ACC112 (cell line): ENCODE data around the gene LOC101059915.

Experiments used
- H2AFZ ChIP-seq: fragments of 200-600 bp; sonication (generic); one replicate; pipeline ENCODE4 v1.6.0; 2017; ENCODE audit warnings: antibody characterized with exemption, low read length; ENCODE audit not compliant: unreplicated experiment
- H3K27ac ChIP-seq: fragments of 200-600 bp; sonication (generic); 2 replicates; pipeline ENCODE4 v1.5.1; 2014; ENCODE audit warnings: low read depth, mild to moderate bottlenecking, antibody characterized with exemption, low read length, moderate library complexity
- H3K27me3 ChIP-seq: fragments of 200-600 bp; sonication (generic); 2 replicates; pipeline ENCODE4 v1.6.1; 2014; ENCODE audit warnings: mild to moderate bottlenecking, antibody characterized with exemption, low read length, moderate library complexity, mixed read lengths; ENCODE audit not compliant: insufficient read depth
- H3K36me3 ChIP-seq: fragments of 200-600 bp; sonication (generic); 2 replicates; pipeline ENCODE4 v1.6.1; 2016; ENCODE audit warnings: mild to moderate bottlenecking, antibody characterized with exemption, low read length, moderate library complexity, mixed read lengths; ENCODE audit not compliant: insufficient read depth
- H3K4me1 ChIP-seq: fragments of 200-600 bp; sonication (generic); one replicate; pipeline ENCODE4 v1.6.1; 2016; ENCODE audit warnings: low read length, mixed read lengths; ENCODE audit not compliant: insufficient read depth, unreplicated experiment, control insufficient read depth
- H3K4me3 ChIP-seq: fragments of 200-600 bp; sonication (generic); 2 replicates; pipeline ENCODE4 v1.5.1; 2014; ENCODE audit warnings: mild to moderate bottlenecking, low read depth, low read length
- H3K79me2 ChIP-seq: fragments of 200-600 bp; sonication (generic); one replicate; pipeline ENCODE4 v1.6.0; 2016; ENCODE audit warnings: low read length; ENCODE audit not compliant: control insufficient read depth, unreplicated experiment, insufficient read depth

Gene LOC101059915

DNA sequence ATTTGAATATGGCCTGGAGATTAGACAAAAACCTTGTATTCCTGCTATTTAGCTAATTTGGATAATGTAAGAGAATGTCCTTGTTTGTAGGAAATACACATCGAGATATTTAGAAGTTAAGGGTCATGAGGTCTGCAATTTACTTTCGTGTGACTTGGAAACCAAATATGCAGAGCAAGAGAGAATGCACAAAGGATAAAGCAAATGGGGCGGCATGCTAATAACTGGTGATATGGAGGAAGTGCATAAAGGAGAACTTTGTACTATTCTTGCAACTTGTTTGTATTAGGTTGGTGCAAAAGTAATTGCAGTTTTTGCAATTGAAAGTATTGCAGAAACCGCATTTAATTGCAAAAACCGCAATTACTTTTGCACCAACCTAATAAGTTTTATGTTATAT lies 41.9 kb upstream of the LOC101059915 start:
- H3K27me3 ChIP-seq: no peaks in the 10 kb centered on the region
- H3K79me2 ChIP-seq: no peaks in the 10 kb centered on the region
- no peak overlapping the region for H2AFZ ChIP-seq
- no peak overlapping the region for H3K27ac ChIP-seq
- H3K4me3 ChIP-seq: no peak overlapping the region
- H3K36me3 ChIP-seq: no peaks in the 10 kb centered on the region
- no peaks in the 10 kb centered on the region for H3K4me1 ChIP-seq

DNA sequence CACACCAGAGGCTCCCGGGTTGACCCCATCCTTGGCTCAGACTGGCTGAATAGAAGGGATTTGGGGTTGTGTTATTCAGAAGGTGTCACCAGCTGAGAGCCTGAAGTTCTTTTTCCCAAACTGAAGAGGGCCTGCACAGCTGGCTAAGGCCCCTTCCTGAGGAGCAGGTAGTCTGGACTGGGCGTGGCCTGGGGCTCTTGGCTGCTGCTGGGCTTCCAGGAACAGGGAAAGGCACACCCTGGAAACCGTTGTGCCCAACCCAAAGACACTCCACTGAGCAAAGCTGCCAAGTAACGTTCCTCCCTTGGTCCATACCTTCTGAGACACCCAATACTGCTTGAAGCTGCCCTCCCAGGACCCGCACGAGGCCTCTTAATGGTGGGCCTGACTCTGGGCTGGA lies 40.8 kb upstream of the LOC101059915 start:
- H3K79me2 ChIP-seq: no peaks in the 10 kb centered on the region
- H2AFZ ChIP-seq: no peak overlapping the region
- no peaks in the 10 kb centered on the region for H3K36me3 ChIP-seq
- no peaks in the 10 kb centered on the region for H3K27me3 ChIP-seq
- H3K27ac ChIP-seq: no peak overlapping the region
- H3K4me3 ChIP-seq: no peak overlapping the region
- no peaks in the 10 kb centered on the region for H3K4me1 ChIP-seq

DNA sequence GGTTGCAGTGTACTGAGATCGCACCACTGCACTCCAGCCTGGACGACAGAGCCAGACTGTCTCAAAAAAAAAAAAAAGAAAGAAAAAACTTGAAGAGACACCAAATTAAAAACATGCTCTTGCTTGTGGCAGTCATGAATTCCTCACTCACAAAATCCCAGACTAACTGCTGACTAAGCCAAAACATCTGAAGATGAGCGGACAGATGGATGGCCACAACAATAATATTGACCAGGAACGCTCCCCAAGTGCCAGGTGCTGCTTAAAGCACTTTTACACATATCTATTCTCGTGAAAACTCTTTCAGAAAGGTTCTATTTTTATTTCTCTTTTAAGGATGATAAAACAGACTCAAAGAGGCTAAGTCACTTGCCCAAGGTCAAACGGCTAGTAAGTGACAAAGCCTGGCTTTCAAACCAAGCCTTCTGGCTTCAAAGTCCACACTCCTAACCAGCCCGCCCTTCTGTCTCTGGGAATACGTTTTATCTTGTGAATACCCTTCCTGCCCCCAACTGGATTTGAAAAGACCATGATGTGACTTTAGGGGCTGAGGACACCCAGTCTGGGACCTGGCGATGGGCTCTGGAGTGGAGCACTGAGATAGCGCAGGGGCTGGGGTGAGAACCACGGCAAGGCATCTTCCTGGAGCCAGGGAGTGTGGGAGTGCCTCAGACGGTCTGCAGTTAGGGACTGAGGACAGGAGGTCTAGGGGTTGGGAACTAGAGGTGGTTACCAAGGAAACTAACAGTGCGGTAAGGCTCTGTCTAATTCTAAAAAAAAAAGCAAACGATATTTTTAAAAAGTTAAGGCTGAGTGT lies 39.5 kb upstream of the LOC101059915 start:
- no peak overlapping the region for H3K4me3 ChIP-seq
- H3K79me2 ChIP-seq: no peaks in the 10 kb centered on the region
- H3K27me3 ChIP-seq: no peaks in the 10 kb centered on the region
- H3K4me1 ChIP-seq: no peaks in the 10 kb centered on the region
- no peaks in the 10 kb centered on the region for H3K36me3 ChIP-seq
- H3K27ac ChIP-seq: no peak overlapping the region
- H2AFZ ChIP-seq: no peak overlapping the region

DNA sequence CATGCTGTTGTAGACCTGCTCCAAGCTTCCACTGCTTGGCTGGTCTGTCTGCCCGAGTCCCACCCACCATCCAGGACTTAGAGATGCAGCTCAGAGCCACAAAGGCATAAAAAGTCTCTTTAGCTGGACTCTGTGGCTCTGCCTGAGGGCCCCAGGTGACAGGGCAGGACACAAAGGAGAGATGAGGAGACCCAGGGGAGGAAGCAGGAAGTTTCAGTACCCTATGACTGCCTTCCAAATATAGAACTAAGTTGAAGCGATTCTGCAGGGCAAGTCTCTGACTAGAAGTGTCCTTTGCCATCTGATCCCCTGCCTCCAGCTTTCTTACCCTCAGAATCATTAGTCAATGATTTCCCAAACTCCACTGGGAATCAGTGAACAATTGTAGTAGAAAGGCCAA lies 37.9 kb upstream of the LOC101059915 start:
- H3K4me1 ChIP-seq: no peaks in the 10 kb centered on the region
- no peak overlapping the region for H3K4me3 ChIP-seq
- H3K36me3 ChIP-seq: no peaks in the 10 kb centered on the region
- no peaks in the 10 kb centered on the region for H3K27me3 ChIP-seq
- no peak overlapping the region for H2AFZ ChIP-seq
- H3K79me2 ChIP-seq: no peaks in the 10 kb centered on the region
- no peak overlapping the region for H3K27ac ChIP-seq

DNA sequence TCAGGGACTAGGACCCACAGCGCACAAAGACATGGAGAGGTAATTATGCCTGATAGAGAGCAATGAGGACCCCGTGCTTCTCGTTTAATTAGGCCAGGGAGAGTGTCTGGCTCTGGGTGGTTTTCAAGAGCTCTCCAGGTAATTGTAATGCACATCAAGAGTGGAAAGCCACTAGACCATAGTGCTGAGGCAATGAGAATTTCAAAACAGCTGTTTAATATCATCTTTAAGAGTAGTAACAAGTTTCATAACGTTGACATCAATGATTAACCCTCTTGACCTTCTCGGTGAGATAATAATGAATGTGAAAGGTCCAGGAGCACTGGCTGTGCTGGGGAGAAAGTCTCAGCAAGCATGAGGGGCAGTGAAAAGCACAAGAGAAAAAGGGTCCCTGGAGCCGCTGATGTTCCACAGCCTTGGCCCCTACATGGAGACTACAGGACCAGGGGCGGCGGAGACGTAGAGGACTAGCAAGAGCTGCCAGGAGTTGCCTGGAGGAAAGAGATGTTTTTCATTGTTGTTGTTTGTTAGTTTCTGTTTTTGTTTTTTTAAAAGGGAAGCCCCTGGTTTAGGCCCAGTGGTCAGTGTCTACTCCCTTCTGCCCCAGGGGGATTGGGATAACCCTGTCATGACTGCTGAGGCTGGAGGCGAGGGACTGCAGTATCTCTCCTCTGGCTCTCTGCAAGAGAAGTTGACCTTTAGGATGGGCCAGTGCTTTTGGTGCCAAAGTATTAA lies 34.3 kb upstream of the LOC101059915 start:
- no peak overlapping the region for H2AFZ ChIP-seq
- H3K36me3 ChIP-seq: no peaks in the 10 kb centered on the region
- H3K27me3 ChIP-seq: no peaks in the 10 kb centered on the region
- H3K27ac ChIP-seq: no peak overlapping the region
- H3K4me3 ChIP-seq: no peak overlapping the region
- no peaks in the 10 kb centered on the region for H3K79me2 ChIP-seq
- peaks cover 19% of the 10 kb centered on the region for H3K4me1 ChIP-seq

DNA sequence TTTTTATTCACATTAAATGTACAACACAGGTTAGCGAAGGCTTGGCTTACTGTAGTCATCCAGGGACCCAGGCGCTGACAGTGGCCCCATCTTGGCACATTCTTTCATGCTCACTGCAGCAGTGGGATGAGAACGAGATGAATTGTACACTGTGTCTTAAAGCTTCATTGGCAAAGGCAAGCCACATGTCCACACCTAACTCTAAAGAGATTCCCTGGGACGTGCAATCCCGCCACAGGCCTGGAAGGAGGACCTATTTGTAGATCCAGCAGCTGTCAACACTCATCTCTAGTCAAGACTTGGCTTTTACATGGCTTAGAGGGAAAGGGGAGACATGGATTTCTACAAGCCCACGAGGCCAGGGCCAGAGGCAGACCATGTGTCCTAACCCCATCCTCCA lies 33.0 kb upstream of the LOC101059915 start:
- Histone ChIP-seq H3K4me1 (peaks cover 19% of the 10 kb centered on the region), H3K4me3 (no peak overlapping the region), H3K79me2 (no peaks in the 10 kb centered on the region), H3K27me3 (no peaks in the 10 kb centered on the region), H2AFZ (no peak overlapping the region), H3K36me3 (no peaks in the 10 kb centered on the region), H3K27ac (no peak overlapping the region)

DNA sequence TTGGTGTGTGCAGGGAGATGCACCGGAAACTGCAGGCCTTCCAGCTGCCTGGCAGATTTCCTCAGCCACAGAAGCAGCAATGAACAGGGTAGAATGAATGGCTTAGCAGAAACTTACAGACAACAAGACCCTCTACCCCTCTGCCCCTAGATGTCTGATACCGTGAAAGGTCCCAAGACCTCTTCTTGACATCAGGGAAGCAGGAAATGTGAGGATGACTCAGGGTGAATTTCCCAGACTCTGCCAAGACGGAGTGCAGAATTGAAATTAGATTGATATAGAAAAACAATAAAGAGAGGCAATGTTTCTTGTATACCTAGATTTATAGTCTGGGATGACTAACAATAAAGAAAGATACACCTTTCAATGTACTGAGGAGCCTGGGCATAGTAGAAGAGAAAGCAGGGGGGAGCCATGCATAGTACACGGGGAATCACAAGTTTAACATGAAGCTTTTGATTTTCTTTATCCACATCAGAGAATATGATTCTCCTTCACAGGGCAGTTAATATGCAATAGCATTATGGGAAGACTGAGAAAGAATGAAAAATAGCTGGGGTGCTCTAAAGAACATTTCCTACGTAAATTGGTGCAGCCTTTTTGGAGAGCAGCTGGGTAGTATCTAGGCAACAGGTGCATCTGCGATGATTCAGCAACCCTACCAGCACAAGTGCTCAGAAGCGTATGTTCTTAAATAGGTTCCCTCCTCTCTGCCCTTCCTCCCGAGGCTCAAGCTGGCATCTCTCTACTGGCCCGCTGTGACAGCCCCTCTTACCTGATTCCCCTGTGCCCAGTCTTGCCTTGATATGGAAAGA lies 30.7 kb upstream of the LOC101059915 start:
- no peak overlapping the region for H3K27ac ChIP-seq
- no peaks in the 10 kb centered on the region for H3K79me2 ChIP-seq
- no peak overlapping the region for H3K4me3 ChIP-seq
- no peaks in the 10 kb centered on the region for H3K36me3 ChIP-seq
- no peaks in the 10 kb centered on the region for H3K27me3 ChIP-seq
- H3K4me1 ChIP-seq: peaks cover 19% of the 10 kb centered on the region
- no peak overlapping the region for H2AFZ ChIP-seq

DNA sequence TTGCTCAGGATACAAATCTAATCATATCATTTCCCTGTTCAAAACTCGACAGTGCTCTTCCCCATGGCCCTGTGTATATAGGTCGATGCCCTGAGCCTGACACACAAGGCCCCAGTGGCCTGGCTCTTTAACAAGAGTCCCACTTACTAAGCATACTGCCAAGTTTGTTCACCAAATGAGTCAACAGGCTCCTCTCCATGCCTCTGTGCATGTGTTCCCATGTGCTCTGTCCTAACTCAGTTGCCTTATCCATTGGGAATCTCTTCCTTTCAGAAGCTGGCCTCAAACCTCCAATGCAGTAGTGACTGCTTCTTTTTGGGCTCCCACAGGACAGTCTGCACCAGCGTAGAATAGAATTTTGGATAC lies 30.1 kb upstream of the LOC101059915 start:
- Histone ChIP-seq H3K36me3 (no peaks in the 10 kb centered on the region), H2AFZ (no peak overlapping the region), H3K4me1 (peaks cover 19% of the 10 kb centered on the region), H3K79me2 (no peaks in the 10 kb centered on the region), H3K4me3 (no peak overlapping the region), H3K27me3 (no peaks in the 10 kb centered on the region), H3K27ac (peak overlapping the region; percentile 28; the same call in 1 of the 2 replicates)

DNA sequence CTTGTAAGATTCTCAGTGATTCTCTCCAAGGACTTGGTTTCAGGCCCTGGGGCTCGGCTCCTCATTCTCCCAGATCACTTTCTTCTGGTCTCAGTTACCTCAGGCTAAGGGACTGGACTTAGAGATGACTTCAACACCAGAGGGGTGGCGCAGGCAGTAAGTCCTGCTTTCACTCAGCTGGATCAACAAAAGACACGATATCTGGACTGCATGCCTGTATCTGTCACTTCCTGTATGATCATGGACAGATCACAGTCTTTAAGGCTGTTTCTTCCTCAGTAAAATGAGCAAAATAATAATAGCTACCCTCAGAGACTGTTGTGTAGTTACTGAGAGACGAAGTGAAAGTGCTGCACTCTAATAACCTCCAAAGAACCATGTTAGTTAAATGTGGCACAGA lies 29.5 kb upstream of the LOC101059915 start:
- Histone ChIP-seq H3K36me3 (no peaks in the 10 kb centered on the region), H3K4me3 (peak overlapping the region; percentile 67), H3K4me1 (peaks cover 19% of the 10 kb centered on the region), H3K79me2 (no peaks in the 10 kb centered on the region), H2AFZ (peak overlapping the region; percentile 91), H3K27ac (peak overlapping the region; percentile 28; the same call in 1 of the 2 replicates), H3K27me3 (no peaks in the 10 kb centered on the region)

DNA sequence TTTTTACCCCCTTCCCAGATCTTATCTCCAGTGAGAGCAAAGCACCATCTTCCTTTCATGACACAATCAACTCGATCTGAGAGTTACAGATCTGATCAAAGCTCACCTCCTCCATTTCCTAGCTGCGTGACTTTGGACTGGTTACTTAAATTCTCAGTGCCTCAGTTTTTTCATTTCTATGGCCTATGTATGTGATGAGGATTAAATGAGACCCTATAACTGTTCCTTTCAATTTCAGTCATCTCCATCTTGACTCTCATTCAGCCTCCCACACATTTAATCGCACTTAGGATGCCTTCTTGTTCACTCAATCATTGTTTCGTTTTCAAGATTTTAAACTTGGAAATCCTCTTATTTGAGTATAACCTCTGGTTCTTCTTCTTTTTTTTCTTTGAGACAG lies 28.9 kb upstream of the LOC101059915 start:
- peak overlapping the region; percentile 28; the same call in 1 of the 2 replicates for H3K27ac ChIP-seq
- H3K36me3 ChIP-seq: no peaks in the 10 kb centered on the region
- peak overlapping the region; percentile 91 for H2AFZ ChIP-seq

More for the DNA sequence above, 28.9 kb upstream of the LOC101059915 start:
- peak overlapping the region; percentile 67; the same call in 1 of the 2 replicates for H3K4me3 ChIP-seq
- peaks cover 19% of the 10 kb centered on the region for H3K4me1 ChIP-seq
- no peaks in the 10 kb centered on the region for H3K79me2 ChIP-seq
- no peaks in the 10 kb centered on the region for H3K27me3 ChIP-seq
